Retinal pigment epithelial cell (primary cell): ENCODE measurements around the gene C1orf52.

Experiments used
- DNase-seq: peaks from one replicate; pipeline ENCODE4 v3.0.0-alpha.2; 2010; ENCODE audit warnings: low read depth
- H3K4me3 ChIP-seq: 2 replicates; pipeline ENCODE4 v1.5.1; 2011; ENCODE audit warnings: mild to moderate bottlenecking, low read length, control low read depth, moderate library complexity
- TF ChIP-seq, protein P1 (sequence below): conservative IDR thresholded peaks from 2 replicates; pipeline ENCODE4 v1.5.1; 2011; ENCODE audit warnings: low read depth, low read length, control low read depth, inconsistent platforms

The C1orf52 gene

DNA sequence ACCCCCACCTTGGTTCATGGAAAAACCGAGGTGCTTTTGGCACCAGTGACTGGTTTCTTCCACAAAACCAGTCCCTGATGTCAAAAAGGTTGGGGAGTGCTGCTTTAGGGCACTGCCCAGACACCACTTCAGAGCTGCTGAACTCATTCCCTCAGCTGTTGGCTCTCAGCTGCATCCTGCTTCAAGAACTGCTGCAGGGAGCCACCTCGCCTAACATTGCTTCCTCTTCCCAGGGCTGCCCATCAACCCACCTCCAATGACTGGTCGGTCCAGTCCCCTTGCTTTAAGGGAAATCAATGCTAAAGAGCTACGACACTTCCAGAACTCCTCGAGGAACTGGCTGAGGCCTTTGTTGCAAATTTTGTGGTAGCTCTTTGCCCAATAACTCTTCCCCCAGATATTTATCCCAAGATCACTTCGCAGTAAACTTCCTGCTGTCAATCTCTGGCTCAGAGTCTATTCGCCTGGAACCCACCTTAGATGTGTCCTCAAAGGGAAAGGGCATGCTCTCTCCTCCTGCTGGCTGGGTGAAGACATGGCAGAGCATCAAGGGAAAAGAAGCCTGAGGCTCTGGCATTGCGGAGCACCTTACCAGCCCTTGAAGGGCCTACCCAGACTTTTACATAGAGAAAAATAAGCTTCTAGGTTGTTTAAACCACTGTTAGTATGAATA is 29.0 kb downstream of the C1orf52 start:
- TF ChIP-seq, protein P1, sequence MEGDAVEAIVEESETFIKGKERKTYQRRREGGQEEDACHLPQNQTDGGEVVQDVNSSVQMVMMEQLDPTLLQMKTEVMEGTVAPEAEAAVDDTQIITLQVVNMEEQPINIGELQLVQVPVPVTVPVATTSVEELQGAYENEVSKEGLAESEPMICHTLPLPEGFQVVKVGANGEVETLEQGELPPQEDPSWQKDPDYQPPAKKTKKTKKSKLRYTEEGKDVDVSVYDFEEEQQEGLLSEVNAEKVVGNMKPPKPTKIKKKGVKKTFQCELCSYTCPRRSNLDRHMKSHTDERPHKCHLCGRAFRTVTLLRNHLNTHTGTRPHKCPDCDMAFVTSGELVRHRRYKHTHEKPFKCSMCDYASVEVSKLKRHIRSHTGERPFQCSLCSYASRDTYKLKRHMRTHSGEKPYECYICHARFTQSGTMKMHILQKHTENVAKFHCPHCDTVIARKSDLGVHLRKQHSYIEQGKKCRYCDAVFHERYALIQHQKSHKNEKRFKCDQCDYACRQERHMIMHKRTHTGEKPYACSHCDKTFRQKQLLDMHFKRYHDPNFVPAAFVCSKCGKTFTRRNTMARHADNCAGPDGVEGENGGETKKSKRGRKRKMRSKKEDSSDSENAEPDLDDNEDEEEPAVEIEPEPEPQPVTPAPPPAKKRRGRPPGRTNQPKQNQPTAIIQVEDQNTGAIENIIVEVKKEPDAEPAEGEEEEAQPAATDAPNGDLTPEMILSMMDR = peak; percentile 52
- no peak for DNase-seq
- H3K4me3 ChIP-seq = no peak overlapping the region

DNA sequence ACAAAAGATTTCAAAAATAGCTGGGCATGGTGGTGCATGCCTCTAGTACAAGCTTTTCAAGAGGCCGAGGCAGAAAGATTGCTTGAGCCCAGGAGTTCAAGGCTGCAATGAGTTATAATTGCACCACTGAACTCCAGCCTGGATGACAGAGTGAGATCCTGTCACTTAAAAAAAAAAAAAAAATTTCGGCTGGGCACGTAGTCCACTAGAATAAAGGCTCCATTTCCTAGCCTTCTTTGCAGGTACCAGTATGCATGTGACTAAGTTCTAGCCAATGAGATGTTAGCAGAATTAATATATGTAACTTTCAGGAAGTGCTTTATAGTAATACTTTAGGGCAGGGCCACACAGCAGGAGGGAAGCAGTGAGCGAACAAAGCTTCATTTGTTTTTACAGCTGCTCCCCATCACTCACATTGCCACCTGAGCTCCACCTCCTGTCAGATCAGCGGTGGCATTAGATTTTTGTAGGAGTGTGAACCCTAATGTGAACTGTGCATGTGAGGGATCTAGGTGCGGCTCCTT is 29.8 kb downstream of the C1orf52 start:
- H3K4me3 ChIP-seq = no peak overlapping the region
- TF ChIP-seq, protein P1 = no peak
- DNase-seq = no peak

- no peak overlapping the region for H3K4me3 ChIP-seq
- DNase-seq = no peak
- TF ChIP-seq, protein P1 = no peak
These were observed 30.5 kb downstream of the C1orf52 start for GRCh38 chr1:85228972-85229371.

DNA sequence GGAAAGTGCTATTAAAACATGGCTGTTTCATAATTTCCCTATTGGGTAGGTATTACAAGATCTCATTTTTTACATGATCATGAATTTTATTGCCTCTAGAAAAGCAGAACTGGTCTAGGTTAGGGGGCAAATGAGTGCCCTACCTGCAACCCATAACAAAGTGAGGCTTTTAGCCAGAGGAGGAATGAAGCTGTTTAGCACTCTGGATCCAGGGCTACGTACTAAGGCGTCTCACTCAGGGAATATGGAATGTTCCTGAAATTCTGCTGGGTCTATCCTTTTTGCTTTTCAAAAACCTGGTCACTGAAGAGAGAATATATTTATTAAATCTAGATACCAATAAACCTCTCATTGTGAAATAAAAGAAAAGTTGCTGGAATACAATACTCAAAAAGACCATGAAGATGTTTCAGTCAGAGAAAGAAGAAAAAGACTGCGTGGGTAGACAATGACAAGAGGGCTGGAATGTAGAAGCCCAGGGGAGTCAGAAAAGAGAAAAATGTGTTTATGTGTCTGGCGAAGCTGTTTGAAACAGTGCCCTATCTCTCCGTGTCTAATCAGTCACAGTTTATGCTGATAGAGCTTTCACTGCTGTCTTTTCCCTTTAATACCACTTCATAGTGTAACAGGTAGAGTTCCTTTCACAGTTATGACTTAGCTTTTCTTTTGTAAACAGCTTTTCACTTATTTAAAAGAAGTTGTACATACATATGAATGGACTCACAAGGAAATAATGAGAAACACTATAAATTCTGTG is 33.7 kb downstream of the C1orf52 start:
- no peak for DNase-seq

GRCh38 chr1:85224734-85225623 is 34.5 kb downstream of the C1orf52 start:
- TF ChIP-seq, protein P1 = no peak
- DNase-seq = no peak
- H3K4me3 ChIP-seq = no peak overlapping the region

More for the DNA sequence above, 33.7 kb downstream of the C1orf52 start:
- TF ChIP-seq, protein P1 = no peak
- no peak overlapping the region for H3K4me3 ChIP-seq

DNA sequence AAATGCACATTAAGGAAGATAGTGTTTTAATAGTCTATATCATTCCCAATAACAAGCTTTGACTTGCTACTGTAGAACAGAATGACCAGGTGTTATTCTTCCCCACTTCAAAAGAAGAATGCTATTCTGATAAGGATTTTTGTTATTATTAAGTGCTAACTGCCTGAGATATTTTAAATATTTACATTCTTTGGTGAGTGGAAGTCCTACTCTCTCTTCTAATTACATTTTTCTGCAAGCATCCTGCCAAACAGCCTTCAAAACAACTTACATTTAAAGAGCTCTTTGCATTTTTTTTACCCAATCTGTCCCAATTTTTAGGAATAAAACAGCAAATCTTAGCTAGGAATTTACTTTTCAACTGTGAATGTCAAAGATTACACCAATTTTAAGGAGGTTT is 35.2 kb downstream of the C1orf52 start:
- H3K4me3 ChIP-seq = no peak overlapping the region
- TF ChIP-seq, protein P1 = no peak
- DNase-seq = no peak
